Measurements from ENCODE around the gene TUBA3E. TPM values are rescaled to one million over a fixed set of nuclear protein-coding genes. Genes with fewer than 3 reads are reported as not detected.
"Not testable (repeated sequence)": the region's sequence is repeated elsewhere in the genome, so short reads cannot be mapped to it uniquely, and the experiment has no call there.

The TUBA3E gene
- polyA plus RNA-seq, 2 of the 4 experiments (the other 2 are of a cell fraction), result not detected

- POLR2A ChIA-PET, result no interaction called here
- TF ChIP-seq RARB (CRISPR knock-in tag; IDR thresholded peaks at IDR 0.05) (no peak), ZFP36 (IDR thresholded peaks at IDR 0.05; ENCODE audit: borderline replicate concordance, partially characterized antibody) (peak; percentile 68), KDM1A (IDR thresholded peaks at IDR 0.05; ENCODE audit: low read depth) (peak; percentile 71; the same call in 1 of the 2 replicates), ZC3H11A (IDR thresholded peaks at IDR 0.05) (no peak)
- no peak for FAIRE-seq
Measured at GRCh38 chr2:130156624-130157004, 41.6 kb downstream of the TUBA3E start.

DNA sequence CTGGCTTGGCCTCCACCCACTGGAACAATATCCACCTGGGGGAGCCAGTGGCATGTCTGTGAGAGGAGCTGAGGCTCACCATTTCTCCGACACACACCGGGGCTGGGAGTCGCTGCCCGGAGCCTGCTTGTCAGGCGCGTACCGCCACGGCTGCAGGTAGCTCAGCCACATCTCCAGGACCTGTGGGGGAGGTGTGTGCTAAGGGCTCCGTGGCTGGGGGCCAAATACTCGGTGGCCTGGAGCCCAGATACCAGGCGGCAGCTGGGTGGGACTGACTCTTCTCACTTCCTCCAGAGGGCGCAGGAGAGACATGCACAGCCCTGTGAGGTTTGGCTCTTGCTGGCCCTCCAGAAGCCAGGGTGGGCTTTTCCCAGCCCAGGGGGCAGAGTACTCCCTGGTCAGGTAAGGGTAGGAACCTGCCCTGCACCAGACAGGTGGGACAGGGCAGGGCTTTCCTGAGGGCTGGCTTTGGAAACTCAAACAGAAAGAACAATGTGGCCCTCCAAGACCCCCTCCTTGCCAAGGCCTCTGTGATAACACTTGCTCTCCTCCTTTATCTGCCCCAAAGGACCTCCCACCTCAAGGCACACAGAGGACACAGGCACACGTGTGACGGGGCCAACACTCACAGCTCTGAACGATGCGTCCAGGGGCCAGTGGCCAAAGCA lies 42.1 kb downstream of the TUBA3E start:
- CTCF ChIA-PET, result interaction anchor here (0.6 to 1.4 kb wide), 6 partner anchors 25 to 186 kb away, joined by 3 to 15 read pairs (median 4); partner anchors contain the start of genes IMP4 and SMPD4
- FAIRE-seq, POLR2A ChIA-PET, H3K27ac ChIP-seq, H3K4me1 ChIP-seq, H3K4me2 ChIP-seq, H3K4me3 ChIP-seq, H3K9me3 ChIP-seq: not testable (repeated sequence)
- ATAC-seq (peak; percentile 70 to 85), DNase-seq (ENCODE audit: low read depth in 1 of 2, low spot score in 1 of 2) (peak; percentile 18 to 63)
- TF ChIP-seq SMC3 (IDR thresholded peaks at IDR 0.05) (peak; percentile 51), RAD21 (conservative IDR thresholded peaks at IDR 0.05 in 1 of 2, IDR thresholded peaks at IDR 0.05 in 1 of 2) (peak; percentile 51 to 57), CTCF (IDR thresholded peaks at IDR 0.05) (peak; percentile 56)
- 49% methylated on average over 11 of the region's 16 CpGs for WGBS (ENCODE audit: missing lambda C conversion rate)

More at GRCh38 chr2:130156624-130157004, 41.6 kb downstream of the TUBA3E start:
- no peaks in the 10 kb centered on the region for H3K4me1 ChIP-seq
- CTCF ChIA-PET, result interaction anchor here (1.0 to 1.4 kb wide), 4 partner anchors 163 to 185 kb away, joined by 3 to 15 read pairs (median 5); partner anchors contain the start of gene IMP4
- H3K4me3 ChIP-seq, result no peak overlapping the region
- H3K27ac ChIP-seq, result no peak overlapping the region
- H3K9me3 ChIP-seq, result no peaks in the 10 kb centered on the region
- H3K4me2 ChIP-seq, result no peak overlapping the region
- no peak for DNase-seq (ENCODE audit: low read depth in 1 of 2, low spot score in 1 of 2)
- 89% methylated on average over 8 of the region's 9 CpGs for WGBS (ENCODE audit: missing lambda C conversion rate)
- no peak for ATAC-seq

GRCh38 chr2:130154773-130155765 lies 43.2 kb downstream of the TUBA3E start:
- 98% methylated on average over 27 of the region's 29 CpGs for WGBS (ENCODE audit: missing lambda C conversion rate)
- no peak overlapping the region for H3K27ac ChIP-seq
- ChIA-PET POLR2A (no interaction called here), CTCF (interaction anchor here (0.6 to 1.4 kb wide), 6 partner anchors 26 to 187 kb away, joined by 3 to 15 read pairs (median 4); partner anchors contain the start of genes IMP4 and SMPD4)
- no peaks in the 10 kb centered on the region for H3K9me3 ChIP-seq
- FAIRE-seq (no peak), DNase-seq (ENCODE audit: low read depth in 1 of 2, low spot score in 1 of 2) (no peak), ATAC-seq (no peak)
- no peak overlapping the region for H3K4me3 ChIP-seq
- TF ChIP-seq, protein P1, sequence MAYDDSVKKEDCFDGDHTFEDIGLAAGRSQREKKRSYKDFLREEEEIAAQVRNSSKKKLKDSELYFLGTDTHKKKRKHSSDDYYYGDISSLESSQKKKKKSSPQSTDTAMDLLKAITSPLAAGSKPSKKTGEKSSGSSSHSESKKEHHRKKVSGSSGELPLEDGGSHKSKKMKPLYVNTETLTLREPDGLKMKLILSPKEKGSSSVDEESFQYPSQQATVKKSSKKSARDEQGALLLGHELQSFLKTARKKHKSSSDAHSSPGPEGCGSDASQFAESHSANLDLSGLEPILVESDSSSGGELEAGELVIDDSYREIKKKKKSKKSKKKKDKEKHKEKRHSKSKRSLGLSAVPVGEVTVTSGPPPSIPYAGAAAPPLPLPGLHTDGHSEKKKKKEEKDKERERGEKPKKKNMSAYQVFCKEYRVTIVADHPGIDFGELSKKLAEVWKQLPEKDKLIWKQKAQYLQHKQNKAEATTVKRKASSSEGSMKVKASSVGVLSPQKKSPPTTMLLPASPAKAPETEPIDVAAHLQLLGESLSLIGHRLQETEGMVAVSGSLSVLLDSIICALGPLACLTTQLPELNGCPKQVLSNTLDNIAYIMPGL (CRISPR knock-in tag; IDR thresholded peaks at IDR 0.05; ENCODE audit: borderline replicate concordance), result no peak
- TF ChIP-seq HOXB5 (CRISPR knock-in tag; IDR thresholded peaks at IDR 0.05) (no peak), ELK1 (IDR thresholded peaks at IDR 0.05; ENCODE audit: low read depth, low read length) (no peak), USF2 (IDR thresholded peaks at IDR 0.05) (no peak), POLR2AphosphoS2 (conservative IDR thresholded peaks at IDR 0.05; ENCODE audit: low read length) (no peak), GATA3 (IDR thresholded peaks at IDR 0.05; ENCODE audit: borderline replicate concordance) (no peak), KDM5A (IDR thresholded peaks at IDR 0.05) (no peak), FOSL2 (IDR thresholded peaks at IDR 0.05) (no peak), FOSL2 (CRISPR knock-in tag; IDR thresholded peaks at IDR 0.05) (no peak), EHF (CRISPR knock-in tag; IDR thresholded peaks at IDR 0.05) (no peak), JUN (IDR thresholded peaks at IDR 0.05) (no peak), KDM1A (IDR thresholded peaks at IDR 0.05; ENCODE audit: low read depth) (no peak), TFCP2L1 (CRISPR knock-in tag; IDR thresholded peaks at IDR 0.05) (no peak), CBX8 (IDR thresholded peaks at IDR 0.05) (no peak), RNF2 (IDR thresholded peaks at IDR 0.05; ENCODE audit: borderline replicate concordance, low read depth) (no peak), CTCF (IDR thresholded peaks at IDR 0.05) (no peak)
- no peak overlapping the region for H3K4me2 ChIP-seq
- H3K4me1 ChIP-seq, result no peaks in the 10 kb centered on the region

All from A549 (cell line).